GM23338 (cell line): ENCODE results near the gene PPP4R1. TPM values are rescaled to one million over a fixed set of nuclear protein-coding genes. Genes with fewer than 3 reads are reported as not detected.

Experiments used
- ATAC-seq: fragments of 200-7000 bp; cut with Tn5 transposase; 3 replicates; pipeline ENCODE4 v1.9.1; 2020
- DNase-seq: peaks from one replicate; pipeline ENCODE4 v3.0.0-alpha.2; 2015; ENCODE audit warnings: low spot score
- H2AFZ ChIP-seq: fragments of 200-600 bp; sonication (generic); 2 replicates; pipeline ENCODE4 v1.8.0; 2016; ENCODE audit warnings: antibody characterized with exemption, mild to moderate bottlenecking, moderate library complexity
- H3F3A ChIP-seq: fragments of 200-600 bp; sonication (generic); replicated peaks from 2 replicates; pipeline ENCODE4 v1.8.0; 2017; ENCODE audit warnings: antibody characterized with exemption, mixed run types, low read depth
- H3K27ac ChIP-seq: fragments of 200-600 bp; sonication (generic); 2 replicates; pipeline ENCODE4 v1.6.1; 2016; ENCODE audit warnings: low read depth
- H3K27me3 ChIP-seq: fragments of 200-600 bp; sonication (generic); 2 replicates; pipeline ENCODE4 v1.8.0; 2016; ENCODE audit warnings: mild to moderate bottlenecking, mixed run types, moderate library complexity; ENCODE audit not compliant: insufficient read depth
- H3K36me3 ChIP-seq: fragments of 200-600 bp; sonication (generic); 2 replicates; pipeline ENCODE4 v1.8.0; 2016; ENCODE audit warnings: mild to moderate bottlenecking; ENCODE audit not compliant: insufficient read depth
- H3K4me1 ChIP-seq: fragments of 200-600 bp; sonication (generic); 2 replicates; pipeline ENCODE4 v1.8.0; 2016; ENCODE audit warnings: mild to moderate bottlenecking, moderate library complexity; ENCODE audit not compliant: insufficient read depth
- H3K4me2 ChIP-seq: fragments of 200-600 bp; sonication (generic); 2 replicates; pipeline ENCODE4 v1.7.1; 2017; ENCODE audit warnings: mixed run types
- H3K4me3 ChIP-seq: fragments of 200-600 bp; sonication (generic); 2 replicates; pipeline ENCODE4 v1.6.1; 2016; ENCODE audit warnings: mixed run types
- H3K79me2 ChIP-seq: fragments of 200-600 bp; sonication (generic); replicated peaks from 2 replicates; pipeline ENCODE4 v1.8.0; 2017; ENCODE audit warnings: mild to moderate bottlenecking; ENCODE audit not compliant: insufficient read depth
- H3K9me2 ChIP-seq: fragments of 200-600 bp; sonication (generic); 2 replicates; pipeline ENCODE4 v1.8.0; 2017; ENCODE audit not compliant: insufficient read depth
- H4K20me1 ChIP-seq: fragments of 200-600 bp; sonication (generic); replicated peaks from 2 replicates; pipeline ENCODE4 v1.8.0; 2017; ENCODE audit warnings: mild to moderate bottlenecking; ENCODE audit not compliant: insufficient read depth
- H3K27ac Mint-ChIP-seq: 2 replicates; pipeline ENCODE4 v1.8.0; 2020; ENCODE audit warnings: inconsistent platforms, mild to moderate bottlenecking, moderate library complexity, mixed read lengths
- H3K27me3 Mint-ChIP-seq: 3 replicates; pipeline ENCODE4 v1.8.0; 2022; ENCODE audit warnings: low read depth, mild to moderate bottlenecking, moderate library complexity, mixed read lengths, inconsistent platforms; ENCODE audit not compliant: insufficient read depth, poor library complexity
- H3K36me3 Mint-ChIP-seq: 3 replicates; pipeline ENCODE4 v1.8.0; 2021; ENCODE audit warnings: low read depth, mild to moderate bottlenecking, inconsistent platforms, moderate library complexity, mixed read lengths
- H3K4me1 Mint-ChIP-seq: 3 replicates; pipeline ENCODE4 v1.8.0; 2020; ENCODE audit warnings: mild to moderate bottlenecking, inconsistent platforms, mixed read lengths
- H3K4me3 Mint-ChIP-seq: 3 replicates; pipeline ENCODE4 v1.8.0; 2021; ENCODE audit warnings: moderate library complexity, mild to moderate bottlenecking, inconsistent platforms, mixed read lengths
- H3K9me3 Mint-ChIP-seq: 3 replicates; pipeline ENCODE4 v1.8.0; 2020; ENCODE audit warnings: moderate library complexity, mild to moderate bottlenecking, inconsistent platforms, mixed read lengths
- ETS1 ChIP-seq: IDR thresholded peaks from 2 replicates; pipeline ENCODE4 v1.6.1; 2016; ENCODE audit warnings: antibody characterized with exemption
- EZH2 ChIP-seq: fragments of 200-600 bp; sonication (generic); IDR thresholded peaks from one replicate; pipeline ENCODE4 v1.8.0; 2017; ENCODE audit warnings: antibody characterized with exemption, mild to moderate bottlenecking, low read depth; ENCODE audit not compliant: unreplicated experiment
- JUNB ChIP-seq: IDR thresholded peaks from one replicate; pipeline ENCODE4 v1.6.1; 2016; ENCODE audit warnings: antibody characterized with exemption; ENCODE audit not compliant: unreplicated experiment
- POLR2AphosphoS5 ChIP-seq: IDR thresholded peaks from 2 replicates; pipeline ENCODE4 v1.6.1; 2016; ENCODE audit warnings: antibody characterized with exemption, low read depth
- REST ChIP-seq: IDR thresholded peaks from one replicate; pipeline ENCODE4 v1.6.1; 2018; ENCODE audit warnings: antibody characterized with exemption; ENCODE audit not compliant: unreplicated experiment
- STAT1 ChIP-seq: IDR thresholded peaks from one replicate; pipeline ENCODE4 v1.6.1; 2016; ENCODE audit warnings: antibody characterized with exemption; ENCODE audit not compliant: unreplicated experiment
- ZNF462 ChIP-seq: fragments of 250-450 bp; sonication (Bioruptor Pico); IDR thresholded peaks from 2 replicates; pipeline ENCODE4 v1.5.0; 2020; ENCODE audit warnings: mild to moderate bottlenecking, moderate library complexity
- polyA plus RNA-seq: library from polyadenylated mRNA; unstranded; fragments of >200 nt; fragmentation: Nextera tagmentation; extraction: Ambion mirVana; gene quantifications from 2 replicates; pipeline ENCODE4 v1.2.1, GENCODE V29; 2016
- total RNA-seq: library from RNA; depleted of rRNA; stranded (reverse); fragments of >200 nt; shearing (Covaris generic); gene quantifications from 2 replicates; pipeline ENCODE4 v1.2.3, GENCODE V29; 2014

Gene PPP4R1
- total and polyA plus RNA-seq, 2 experiments from 2014 or later: 18.1 to 79.4 TPM

- Mint-ChIP-seq H3K36me3 (peaks cover 38% of the 10 kb centered on the region), H3K27me3 (peaks cover 2% of the 10 kb centered on the region), H3K9me3 (peaks cover 21% of the 10 kb centered on the region), H3K4me3 (no peak overlapping the region), H3K4me1 (0 out of 3 replicates have a peak, but pooled peaks cover 6% of the 10 kb centered on the region), H3K27ac (no peak overlapping the region; the same call in 1 of the 2 replicates)
- Histone ChIP-seq H3K36me3 (no peaks in the 10 kb centered on the region; the same call in 1 of the 2 replicates), H3K79me2 (peaks cover 81% of the 10 kb centered on the region), H3K4me2 (no peak overlapping the region), H3K4me3 (no peak overlapping the region), H4K20me1 (0 out of 2 replicates have a peak, but pooled peaks cover 6% of the 10 kb centered on the region), H3K27ac (no peak overlapping the region), H3K4me1 (peaks cover 13% of the 10 kb centered on the region; the same call in 1 of the 2 replicates), H2AFZ (no peak overlapping the region), H3F3A (no peaks in the 10 kb centered on the region), H3K9me2 (no peaks in the 10 kb centered on the region), H3K27me3 (no peaks in the 10 kb centered on the region)
- TF ChIP-seq ZNF462 (CRISPR knock-in tag) (no peak), EZH2 (no peak)
- DNase-seq: no peak
- no peak for ATAC-seq
These were observed 17.4 kb downstream of the PPP4R1 start for GRCh38 chr18:9596843-9597526.

- H3F3A ChIP-seq: no peaks in the 10 kb centered on the region
- no peak overlapping the region for H3K4me2 ChIP-seq
- 0 out of 3 replicates have a peak, but pooled peaks cover 6% of the 10 kb centered on the region for H3K4me1 Mint-ChIP-seq
- no peak for DNase-seq
- H4K20me1 ChIP-seq: 0 out of 2 replicates have a peak, but pooled peaks cover 6% of the 10 kb centered on the region
- H3K9me3 Mint-ChIP-seq: peaks cover 17% of the 10 kb centered on the region
- H3K27ac Mint-ChIP-seq: no peak overlapping the region
- no peaks in the 10 kb centered on the region for H3K27me3 ChIP-seq
- H3K4me1 ChIP-seq: peaks cover 13% of the 10 kb centered on the region; the same call in 1 of the 2 replicates
- H3K4me3 ChIP-seq: no peak overlapping the region
- no peak overlapping the region for H2AFZ ChIP-seq
- no peaks in the 10 kb centered on the region; the same call in 1 of the 2 replicates for H3K36me3 ChIP-seq
- H3K79me2 ChIP-seq: peaks cover 73% of the 10 kb centered on the region
- no peak overlapping the region for H3K4me3 Mint-ChIP-seq
- peaks cover 2% of the 10 kb centered on the region for H3K27me3 Mint-ChIP-seq
- TF ChIP-seq POLR2AphosphoS5 (no peak), STAT1 (no peak), ETS1 (no peak), REST (no peak), JUNB (no peak)
- H3K36me3 Mint-ChIP-seq: peaks cover 34% of the 10 kb centered on the region; the same call in 2 of the 3 replicates
- H3K27ac ChIP-seq: no peak overlapping the region
- H3K9me2 ChIP-seq: no peaks in the 10 kb centered on the region
- no peak for ATAC-seq
These were observed 18.1 kb downstream of the PPP4R1 start for GRCh38 chr18:9596226-9596625.
